ENCODE measurements around the gene LRWD1.

GRCh38 chr7:102425639-102426267 lies 39.0 kb upstream of the LRWD1 start:
- TF ChIP-seq CTCF (IDR thresholded peaks at IDR 0.05) (no peak), EP300 (IDR thresholded peaks at IDR 0.05) (no peak)
